Fibroblast of skin of abdomen (primary cell): ENCODE results near the gene TMC5.
"Not testable (repeated sequence)": the region's sequence is repeated elsewhere in the genome, so short reads cannot be mapped to it uniquely, and the experiment has no call there.

Source experiments
- DNase-seq: peaks from one replicate; pipeline ENCODE4 v3.0.0-alpha.2; 2013

Gene TMC5

GRCh38 chr16:19512297-19512696 lies 94.6 kb downstream of the TMC5 start:
- no peak for DNase-seq

GRCh38 chr16:19513377-19514053 lies 95.8 kb downstream of the TMC5 start:
- DNase-seq, result no peak

- DNase-seq, result no peak
Observed at GRCh38 chr16:19515757-19516156, 98.1 kb downstream of the TMC5 start.

- DNase-seq, result no peak
Observed at GRCh38 chr16:19517424-19518089, 99.9 kb downstream of the TMC5 start.

- DNase-seq, result no peak
Observed at GRCh38 chr16:19518388-19518787, 100.7 kb downstream of the TMC5 start.

- DNase-seq, result no peak
Observed at GRCh38 chr16:19520861-19521331, 103.2 kb downstream of the TMC5 start.

- peak; percentile 88 for DNase-seq
Observed at GRCh38 chr16:19521471-19522396, 104.1 kb downstream of the TMC5 start, which contains the start of gene GDE1. TSS of gene GDE1 (minus strand) at chr16:19522098. CDS start at chr16:19521964, 134 bp downstream.

GRCh38 chr16:19522397-19522732 lies 104.7 kb downstream of the TMC5 start:
- DNase-seq, result no peak

- no peak for DNase-seq
Observed at GRCh38 chr16:19522760-19523159, 105.1 kb downstream of the TMC5 start.

- DNase-seq, result no peak
Observed at GRCh38 chr16:19523184-19523558, 105.5 kb downstream of the TMC5 start.

- DNase-seq, result peak; percentile 95
Observed at GRCh38 chr16:19523559-19524355, 106.1 kb downstream of the TMC5 start, which contains the start of gene CCP110. TSS of gene CCP110 (plus strand) at chr16:19523942. CDS start at chr16:19527882, 3,940 bp downstream.

- no peak for DNase-seq
Observed at GRCh38 chr16:19524356-19524615, 106.6 kb downstream of the TMC5 start.

- DNase-seq, result no peak
Observed at GRCh38 chr16:19524616-19525384, 107.1 kb downstream of the TMC5 start.

- no peak for DNase-seq
Observed at GRCh38 chr16:19525385-19525723, 107.7 kb downstream of the TMC5 start.

GRCh38 chr16:19527161-19527560 lies 109.5 kb downstream of the TMC5 start:
- no peak for DNase-seq

GRCh38 chr16:19528666-19529065 lies 111.0 kb downstream of the TMC5 start:
- DNase-seq, result no peak

- no peak for DNase-seq
Observed at GRCh38 chr16:19532601-19533000, 114.9 kb downstream of the TMC5 start.

- DNase-seq, result no peak
Observed at GRCh38 chr16:19540241-19540970, 122.7 kb downstream of the TMC5 start.

- no peak for DNase-seq
Observed at GRCh38 chr16:19542138-19542821, 124.6 kb downstream of the TMC5 start.

- not testable (repeated sequence) for DNase-seq
Observed at GRCh38 chr16:19543278-19543996, 125.8 kb downstream of the TMC5 start.
